ENCODE measurements around the gene CNOT8. TPM values are rescaled to one million over a fixed set of nuclear protein-coding genes. Genes with fewer than 3 reads are reported as not detected.
"Not testable (repeated sequence)": the region's sequence is repeated elsewhere in the genome, so short reads cannot be mapped to it uniquely, and the experiment has no call there.

The CNOT8 gene
- 87.9 and 102 TPM in 2 replicates for total RNA-seq (2014; rRNA removed; shearing (Covaris generic))

GRCh38 chr5:154858297-154858971, at the start of gene CNOT8:
TSS of gene CNOT8 (plus strand) at chr5:154858627. CDS start at chr5:154863279, 4,652 bp downstream.
- DNase-seq (ENCODE audit: low read depth in 1 of 2, low spot score in 2 of 2): peak; percentile 100
- peaks cover 18% of the 10 kb centered on the region for H3K4me1 ChIP-seq (replicated peaks)
- H3K27me3 ChIP-seq (replicated peaks): no peaks in the 10 kb centered on the region
- no peaks in the 10 kb centered on the region for H3K9me3 ChIP-seq (replicated peaks)
- H3K36me3 ChIP-seq: peaks cover 9% of the 10 kb centered on the region
- peak within 1 kb of the TSS; percentile 95 for H3K27ac ChIP-seq
- peak within 1 kb of the TSS; percentile 61 for H3K4me3 ChIP-seq

DNA sequence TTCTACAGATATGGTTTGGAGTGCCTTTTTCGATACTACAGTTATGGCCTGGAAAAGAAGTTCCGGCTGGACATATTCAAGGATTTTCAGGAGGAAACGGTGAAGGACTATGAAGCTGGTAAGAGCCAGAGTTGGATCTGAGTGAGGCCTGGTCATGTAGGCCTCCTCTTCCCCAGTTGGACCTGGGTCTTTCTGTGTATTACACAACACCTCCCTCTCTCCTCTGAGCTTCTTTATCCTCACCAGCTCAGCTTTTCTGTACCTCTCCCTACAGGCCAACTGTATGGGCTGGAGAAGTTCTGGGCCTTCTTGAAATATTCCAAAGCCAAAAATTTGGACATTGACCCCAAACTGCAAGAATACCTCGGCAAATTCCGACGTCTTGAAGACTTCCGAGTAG, 47.2 kb upstream of the CNOT8 start:
- H3K27me3 ChIP-seq (replicated peaks): no peaks in the 10 kb centered on the region
- peaks cover 92% of the 10 kb centered on the region for H3K36me3 ChIP-seq
- H3K4me3 ChIP-seq: no peak overlapping the region
- H3K9me3 ChIP-seq (replicated peaks): no peaks in the 10 kb centered on the region
- H3K4me1 ChIP-seq (replicated peaks): no peaks in the 10 kb centered on the region
- DNase-seq (ENCODE audit: low read depth in 1 of 2, low spot score in 2 of 2): no peak
- H3K27ac ChIP-seq: no peak overlapping the region

GRCh38 chr5:154811653-154812465, 46.6 kb upstream of the CNOT8 start:
- Histone ChIP-seq H3K4me3 (no peak overlapping the region), H3K4me1 (replicated peaks) (no peaks in the 10 kb centered on the region), H3K27me3 (replicated peaks) (no peaks in the 10 kb centered on the region), H3K9me3 (replicated peaks) (no peaks in the 10 kb centered on the region), H3K36me3 (peaks cover 90% of the 10 kb centered on the region), H3K27ac (no peak overlapping the region)
- peak; percentile 52 to 74 for DNase-seq (ENCODE audit: low read depth in 1 of 2, low spot score in 2 of 2)

- Histone ChIP-seq H3K27ac (no peak overlapping the region), H3K27me3 (replicated peaks) (no peaks in the 10 kb centered on the region), H3K9me3 (replicated peaks) (no peaks in the 10 kb centered on the region), H3K4me3 (no peak overlapping the region), H3K36me3 (peaks cover 87% of the 10 kb centered on the region), H3K4me1 (replicated peaks) (no peaks in the 10 kb centered on the region)
- DNase-seq (ENCODE audit: low read depth in 1 of 2, low spot score in 2 of 2): no peak
These were observed 45.3 kb upstream of the CNOT8 start for GRCh38 chr5:154813158-154813557.

- peaks cover 87% of the 10 kb centered on the region for H3K36me3 ChIP-seq
- DNase-seq (ENCODE audit: low read depth in 1 of 2, low spot score in 2 of 2): no peak
- H3K9me3 ChIP-seq (replicated peaks): no peaks in the 10 kb centered on the region
- H3K4me1 ChIP-seq (replicated peaks): no peaks in the 10 kb centered on the region
- no peaks in the 10 kb centered on the region for H3K27me3 ChIP-seq (replicated peaks)
- no peak overlapping the region for H3K27ac ChIP-seq
- no peak overlapping the region for H3K4me3 ChIP-seq
These were observed 44.7 kb upstream of the CNOT8 start for GRCh38 chr5:154813736-154814135.

DNA sequence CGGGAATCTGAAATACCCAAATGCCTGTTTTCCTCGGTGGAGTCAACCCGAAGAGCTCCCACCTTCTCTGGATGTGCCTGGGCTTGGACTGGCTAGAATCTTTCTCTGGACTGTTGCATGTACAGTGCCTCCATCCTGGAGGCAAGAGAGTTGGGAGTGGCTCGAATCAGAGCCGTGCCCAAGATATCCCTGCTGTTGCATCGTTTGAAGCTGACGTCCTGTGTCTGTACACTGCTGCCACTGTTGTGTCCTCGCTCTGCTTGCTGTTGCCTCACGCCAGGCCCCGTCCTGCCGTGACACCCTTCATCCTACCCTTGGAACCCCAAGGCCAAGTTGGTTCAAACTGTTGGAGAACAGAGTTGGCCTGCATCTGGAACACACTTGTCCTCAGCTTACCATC, 43.4 kb upstream of the CNOT8 start:
- no peak for DNase-seq (ENCODE audit: low read depth in 1 of 2, low spot score in 2 of 2)
- H3K4me1 ChIP-seq (replicated peaks): no peaks in the 10 kb centered on the region
- H3K9me3 ChIP-seq (replicated peaks): no peaks in the 10 kb centered on the region
- no peak overlapping the region for H3K4me3 ChIP-seq
- peaks cover 84% of the 10 kb centered on the region for H3K36me3 ChIP-seq
- H3K27ac ChIP-seq: no peak overlapping the region
- H3K27me3 ChIP-seq (replicated peaks): no peaks in the 10 kb centered on the region

DNA sequence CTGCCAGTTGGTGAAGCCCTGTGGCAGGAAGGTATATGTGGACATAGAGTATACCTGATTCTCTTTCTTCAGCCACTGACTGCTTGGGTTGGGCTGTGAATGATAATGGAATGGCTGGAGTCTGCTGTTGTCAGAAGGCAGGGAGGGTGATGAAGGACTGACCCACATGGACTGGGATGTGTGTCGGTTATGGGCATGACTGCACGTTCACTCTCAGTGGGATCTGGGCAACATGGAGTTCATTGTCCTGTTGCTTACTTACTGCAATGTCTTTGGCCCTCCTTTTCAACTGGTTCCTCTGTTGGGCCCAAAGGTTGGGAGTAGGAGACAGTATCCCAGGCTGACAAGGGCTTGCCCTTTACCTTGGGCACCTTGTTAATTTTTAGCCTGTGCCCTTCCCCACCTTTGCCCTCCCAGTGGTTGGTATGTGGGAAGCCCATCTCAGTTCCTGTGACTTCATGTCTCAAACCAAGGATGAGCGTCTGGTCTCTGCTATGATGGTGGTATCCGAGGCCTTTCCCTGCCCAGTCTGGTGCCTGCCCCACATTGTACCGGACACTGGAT, 42.7 kb upstream of the CNOT8 start:
- Histone ChIP-seq H3K9me3 (replicated peaks) (no peaks in the 10 kb centered on the region), H3K36me3 (peaks cover 82% of the 10 kb centered on the region), H3K27ac (no peak overlapping the region), H3K4me1 (replicated peaks) (no peaks in the 10 kb centered on the region), H3K4me3 (no peak overlapping the region), H3K27me3 (replicated peaks) (no peaks in the 10 kb centered on the region)
- DNase-seq (ENCODE audit: low read depth in 1 of 2, low spot score in 2 of 2): no peak

- H3K36me3 ChIP-seq: peaks cover 70% of the 10 kb centered on the region
- no peaks in the 10 kb centered on the region for H3K4me1 ChIP-seq (replicated peaks)
- no peaks in the 10 kb centered on the region for H3K27me3 ChIP-seq (replicated peaks)
- DNase-seq (ENCODE audit: low read depth in 1 of 2, low spot score in 2 of 2): no peak
- H3K27ac ChIP-seq: no peak overlapping the region
- H3K4me3 ChIP-seq: no peak overlapping the region
- no peaks in the 10 kb centered on the region for H3K9me3 ChIP-seq (replicated peaks)
These were observed 41.4 kb upstream of the CNOT8 start for GRCh38 chr5:154816891-154817492.

GRCh38 chr5:154817815-154818214, 40.6 kb upstream of the CNOT8 start:
- H3K36me3 ChIP-seq: peaks cover 64% of the 10 kb centered on the region
- H3K9me3 ChIP-seq (replicated peaks): no peaks in the 10 kb centered on the region
- no peak overlapping the region for H3K4me3 ChIP-seq
- H3K4me1 ChIP-seq (replicated peaks): no peaks in the 10 kb centered on the region
- DNase-seq (ENCODE audit: low read depth in 1 of 2, low spot score in 2 of 2): no peak
- no peaks in the 10 kb centered on the region for H3K27me3 ChIP-seq (replicated peaks)
- H3K27ac ChIP-seq: no peak overlapping the region

DNA sequence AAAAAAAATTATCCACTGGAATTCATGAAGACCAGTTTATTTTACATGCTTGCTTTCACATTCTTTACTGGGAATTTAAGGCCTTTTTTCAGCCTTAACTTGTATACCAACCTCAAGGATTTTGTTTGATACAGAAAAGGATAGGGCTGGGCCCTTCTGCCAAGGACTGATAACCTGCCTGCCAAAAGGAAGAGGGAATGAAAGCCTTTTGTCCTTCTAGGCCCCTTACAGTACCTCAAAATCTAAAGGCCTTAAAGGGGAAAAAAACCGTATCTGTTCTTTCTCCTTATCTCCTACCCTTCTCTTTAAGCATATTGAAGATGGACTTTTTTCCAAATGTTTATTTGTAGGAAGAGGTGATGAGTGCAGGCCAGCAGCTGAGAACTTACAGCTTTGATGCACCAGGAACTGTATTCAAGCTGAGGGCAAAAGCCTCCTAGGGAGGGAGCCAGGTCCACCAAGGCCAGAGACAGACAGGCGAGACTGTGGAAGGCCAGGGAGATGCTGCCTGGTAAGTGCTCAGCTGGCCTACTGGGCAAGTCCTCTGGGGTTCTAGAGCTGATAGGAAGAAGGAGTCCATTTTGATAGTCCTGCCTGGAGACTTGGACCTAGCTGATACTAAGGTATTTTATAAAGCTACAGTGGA, 39.8 kb upstream of the CNOT8 start:
- H3K36me3 ChIP-seq: peaks cover 62% of the 10 kb centered on the region
- no peak overlapping the region for H3K4me3 ChIP-seq
- H3K27ac ChIP-seq: no peak overlapping the region
- no peaks in the 10 kb centered on the region for H3K9me3 ChIP-seq (replicated peaks)
- H3K4me1 ChIP-seq (replicated peaks): no peaks in the 10 kb centered on the region
- DNase-seq (ENCODE audit: low read depth in 1 of 2, low spot score in 2 of 2): no peak
- no peaks in the 10 kb centered on the region for H3K27me3 ChIP-seq (replicated peaks)

DNA sequence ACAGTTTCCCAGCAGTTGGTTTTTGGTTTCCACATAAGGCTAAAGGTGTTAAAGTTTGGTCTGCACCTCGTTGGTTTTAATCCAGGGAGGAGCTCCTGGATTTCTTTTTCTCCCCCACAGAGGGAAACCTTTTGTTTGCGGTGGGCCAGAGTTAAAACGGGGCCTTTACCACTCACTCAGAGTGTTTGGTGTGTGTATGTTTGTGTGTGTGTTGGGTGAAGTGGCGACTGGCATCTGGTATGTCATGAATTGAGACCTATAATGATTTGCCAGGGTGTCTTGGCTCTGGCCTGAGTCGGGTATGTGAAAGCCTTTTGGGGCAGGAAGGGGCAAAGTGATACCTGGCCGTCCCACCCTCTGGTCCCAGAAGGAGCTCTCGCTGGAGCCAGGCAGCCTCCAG, 38.9 kb upstream of the CNOT8 start:
- Histone ChIP-seq H3K4me1 (replicated peaks) (no peaks in the 10 kb centered on the region), H3K27ac (no peak overlapping the region), H3K4me3 (no peak overlapping the region), H3K36me3 (peaks cover 57% of the 10 kb centered on the region), H3K27me3 (replicated peaks) (no peaks in the 10 kb centered on the region), H3K9me3 (replicated peaks) (no peaks in the 10 kb centered on the region)
- no peak for DNase-seq (ENCODE audit: low read depth in 1 of 2, low spot score in 2 of 2)

DNA sequence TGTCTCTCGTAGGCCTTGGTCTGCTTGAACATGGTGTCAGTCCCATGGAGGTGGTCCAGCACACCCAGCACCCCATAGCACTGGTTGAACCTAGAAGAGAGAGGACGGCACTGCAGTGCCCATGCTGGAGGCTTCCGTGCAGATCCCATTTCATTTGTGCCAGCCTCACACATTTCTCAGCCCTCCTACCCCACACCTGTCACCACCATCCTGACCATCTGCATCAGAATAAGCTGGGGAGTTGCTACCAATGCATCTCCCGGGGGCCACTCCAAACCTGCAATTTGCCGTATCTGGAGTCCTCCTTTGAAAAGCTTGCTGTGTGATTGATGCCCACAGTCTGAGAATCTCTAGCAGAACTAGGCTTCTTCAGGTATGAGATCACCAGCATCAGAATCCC, 38.0 kb upstream of the CNOT8 start:
- Histone ChIP-seq H3K27me3 (replicated peaks) (no peaks in the 10 kb centered on the region), H3K4me1 (replicated peaks) (no peaks in the 10 kb centered on the region), H3K27ac (no peak overlapping the region), H3K9me3 (replicated peaks) (no peaks in the 10 kb centered on the region), H3K4me3 (no peak overlapping the region), H3K36me3 (peaks cover 50% of the 10 kb centered on the region)
- no peak for DNase-seq (ENCODE audit: low read depth in 1 of 2, low spot score in 2 of 2)

DNA sequence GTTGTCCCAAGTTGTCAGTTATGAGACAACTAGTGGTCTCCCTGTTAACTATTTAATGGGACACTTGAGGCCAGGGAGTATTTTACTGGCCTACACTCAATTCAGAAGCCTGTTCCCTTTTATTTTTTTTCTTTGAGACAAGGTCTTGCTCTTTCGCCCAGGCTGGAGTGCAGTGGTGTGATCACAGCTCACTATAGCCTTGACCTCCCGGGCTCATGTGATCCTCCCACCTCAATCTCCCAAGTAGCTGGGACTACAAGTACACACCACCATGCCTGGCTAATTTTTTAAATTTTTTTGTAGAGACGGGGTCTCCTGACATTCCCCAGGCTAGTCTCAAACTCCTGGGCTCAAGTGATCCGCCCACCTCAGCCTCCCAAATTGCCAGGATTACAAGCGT, 35.5 kb upstream of the CNOT8 start:
- peaks cover 34% of the 10 kb centered on the region for H3K36me3 ChIP-seq
- not testable (repeated sequence) for H3K4me3 ChIP-seq; DNase-seq (ENCODE audit: low read depth in 1 of 2, low spot score in 2 of 2); H3K9me3 ChIP-seq (replicated peaks); H3K4me1 ChIP-seq (replicated peaks); H3K27me3 ChIP-seq (replicated peaks); H3K27ac ChIP-seq

Measured in SJSA1 (cell line).